Keratinocyte (primary cell): ENCODE data around the gene BEGAIN. TPM values are rescaled to one million over a fixed set of nuclear protein-coding genes. Genes with fewer than 3 reads are reported as not detected.

Experiments used
- DNase-seq: peaks from one replicate; pipeline ENCODE4 v3.0.0-alpha.2; 2011; ENCODE audit warnings: low read depth, missing footprints, low spot score
- FAIRE-seq: peaks from 2 replicates; lab custom pipeline; 2011; peaks lifted over from hg19 to GRCh38; lab: Jason Lieb, UNC
- H2AFZ ChIP-seq: 2 replicates; pipeline ENCODE4 v1.6.0; 2012; ENCODE audit warnings: low read length, control low read depth, inconsistent platforms; ENCODE audit not compliant: control insufficient read depth
- H3K27ac ChIP-seq: 2 replicates; pipeline ENCODE4 v1.5.1; 2011; ENCODE audit warnings: low read length; ENCODE audit not compliant: control insufficient read depth, insufficient read depth
- H3K27me3 ChIP-seq: 3 replicates; pipeline ENCODE4 v1.6.0; 2011; ENCODE audit warnings: low read length; ENCODE audit not compliant: control insufficient read depth, insufficient read depth; ENCODE audit errors: extremely low read depth
- H3K36me3 ChIP-seq, 2 experiments: 2 replicates in 1 of 2; 3 replicates in 1 of 2; pipeline ENCODE4 v1.5.1; 2011; ENCODE audit warnings: low read length in 2 of 2, mild to moderate bottlenecking in 1 of 2; ENCODE audit not compliant: control insufficient read depth in 2 of 2, insufficient read depth in 2 of 2; ENCODE audit errors: extremely low read depth in 1 of 2
- H3K4me1 ChIP-seq: 3 replicates; pipeline ENCODE4 v1.5.1; 2011; ENCODE audit warnings: low read length; ENCODE audit not compliant: control insufficient read depth, insufficient read depth; ENCODE audit errors: extremely low read depth
- H3K4me2 ChIP-seq: 3 replicates; pipeline ENCODE4 v1.6.0; 2011; ENCODE audit warnings: low read depth, low read length; ENCODE audit not compliant: control insufficient read depth, insufficient read depth; ENCODE audit errors: extremely low read depth
- H3K4me3 ChIP-seq, 3 experiments: fragments of 200-600 bp in 1 of 3; sonication (generic) in 1 of 3; 2 replicates in 2 of 3; 3 replicates in 1 of 3; pipeline ENCODE4 v1.5.1; 2011 to 2016; ENCODE audit warnings: low read length in 3 of 3, mild to moderate bottlenecking in 3 of 3, control low read depth in 2 of 3, inconsistent platforms in 1 of 3, low read depth in 1 of 3, mixed read lengths in 1 of 3, mixed run types in 1 of 3, moderate library complexity in 1 of 3; ENCODE audit not compliant: control insufficient read depth in 2 of 3, insufficient read depth in 2 of 3; ENCODE audit errors: extremely low read depth in 1 of 3
- H3K79me2 ChIP-seq: 2 replicates; pipeline ENCODE4 v1.6.0; 2012; ENCODE audit warnings: low read length; ENCODE audit not compliant: control insufficient read depth, insufficient read depth
- H3K9ac ChIP-seq: 3 replicates; pipeline ENCODE4 v1.6.0; 2011; ENCODE audit warnings: low read length; ENCODE audit not compliant: control insufficient read depth, insufficient read depth; ENCODE audit errors: extremely low read depth
- H3K9me1 ChIP-seq: 3 replicates; pipeline ENCODE4 v1.6.0; 2011; ENCODE audit warnings: low read length; ENCODE audit not compliant: control insufficient read depth, insufficient read depth; ENCODE audit errors: extremely low read depth
- H3K9me3 ChIP-seq: 2 replicates; pipeline ENCODE4 v1.5.1; 2012; ENCODE audit warnings: low read depth, low read length; ENCODE audit not compliant: control insufficient read depth
- H4K20me1 ChIP-seq: 3 replicates; pipeline ENCODE4 v1.6.0; 2011; ENCODE audit warnings: low read length; ENCODE audit not compliant: control insufficient read depth, insufficient read depth; ENCODE audit errors: extremely low read depth
- EZH2 ChIP-seq: IDR thresholded peaks from one replicate; pipeline ENCODE4 v1.6.1; 2012; ENCODE audit warnings: inconsistent platforms, mild to moderate bottlenecking, low read length, moderate library complexity
- dilution Hi-C: fragments of 300-500 bp; cut with MboI; formaldehyde crosslinking; loops from one replicate; pipeline ENCODE4 v1.7.0; 2020; ENCODE audit warnings: low sequenced_read_pairs; ENCODE audit not compliant: extremely low pct_ligation_motif_present
- polyA plus RNA-seq, 5 experiments: library from polyadenylated mRNA; depleted of rRNA in 3 of 5; stranded (reverse) in 3 of 5; stranded (forward) in 1 of 5; unstranded in 1 of 5; fragments of >200 nt; gene quantifications; 1 replicate in 1 of 5; 2 replicates in 3 of 5; 3 replicates in 1 of 5; pipeline versions ENCODE4 v1.2.1 to v1.2.3, GENCODE V29; 2011 to 2012; ENCODE audit warnings: missing spikeins in 2 of 5, low read depth in 1 of 5, low replicate concordance in 1 of 5
- small RNA-seq, 3 experiments: library from RNA; depleted of rRNA; stranded (forward); fragments of <200 nt; gene quantifications; one replicate each; pipeline ENCODE3, GENCODE V24; 2012; ENCODE audit warnings: low read depth in 3 of 3, low replicate concordance in 1 of 3; ENCODE audit not compliant: insufficient read length in 3 of 3
- TF ChIP-seq, protein P1 (sequence below), 3 experiments: IDR thresholded peaks in 1 of 3; conservative IDR thresholded peaks in 1 of 3; optimal IDR thresholded peaks in 1 of 3; 2 replicates in 2 of 3; 3 replicates in 1 of 3; pipeline versions ENCODE3 to v1.5.1; 2011; ENCODE audit warnings: low read length in 3 of 3, mild to moderate bottlenecking in 3 of 3, moderate library complexity in 2 of 3, control low read depth in 1 of 3, inconsistent platforms in 1 of 3; ENCODE audit not compliant: insufficient read depth in 2 of 3; ENCODE audit errors: extremely low read depth in 1 of 3

Gene BEGAIN
- polyA plus RNA-seq, 1 donor (not counting 4 experiments of a cell fraction or from before 2014, with no cell fraction given) = 0.25 TPM

DNA sequence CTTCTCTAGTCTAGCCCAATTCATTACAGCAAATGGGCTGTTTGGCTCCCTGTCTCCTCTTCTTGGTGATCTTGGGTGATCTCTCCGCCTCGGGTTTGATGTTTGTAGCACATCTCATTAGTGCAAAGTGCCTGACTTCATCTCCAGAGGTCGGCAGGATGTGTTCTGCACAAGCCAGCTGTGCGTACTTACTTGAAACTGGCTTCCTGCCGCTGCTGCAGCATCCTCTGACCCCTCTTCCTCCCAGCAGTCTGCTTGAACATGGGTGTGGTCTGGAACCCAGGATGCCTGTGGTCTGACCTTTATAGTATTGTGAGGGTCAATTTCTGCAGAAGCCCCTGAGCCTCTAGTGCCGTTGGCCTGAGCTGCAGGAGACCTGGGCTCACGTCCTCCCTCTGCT lies 99.2 kb downstream of the BEGAIN start:
- FAIRE-seq (no peak), DNase-seq (no peak)
- Histone ChIP-seq H4K20me1 (peaks cover 5% of the 10 kb centered on the region), H3K79me2 (no peaks in the 10 kb centered on the region), H3K36me3 (no peaks in the 10 kb centered on the region), H3K4me1 (no peaks in the 10 kb centered on the region), H3K27me3 (no peaks in the 10 kb centered on the region), H3K4me2 (no peak overlapping the region), H3K9me1 (no peaks in the 10 kb centered on the region), H3K27ac (no peak overlapping the region), H2AFZ (no peak overlapping the region), H3K9me3 (no peaks in the 10 kb centered on the region), H3K9ac (no peak overlapping the region), H3K4me3 (no peak overlapping the region)
- TF ChIP-seq, protein P1, sequence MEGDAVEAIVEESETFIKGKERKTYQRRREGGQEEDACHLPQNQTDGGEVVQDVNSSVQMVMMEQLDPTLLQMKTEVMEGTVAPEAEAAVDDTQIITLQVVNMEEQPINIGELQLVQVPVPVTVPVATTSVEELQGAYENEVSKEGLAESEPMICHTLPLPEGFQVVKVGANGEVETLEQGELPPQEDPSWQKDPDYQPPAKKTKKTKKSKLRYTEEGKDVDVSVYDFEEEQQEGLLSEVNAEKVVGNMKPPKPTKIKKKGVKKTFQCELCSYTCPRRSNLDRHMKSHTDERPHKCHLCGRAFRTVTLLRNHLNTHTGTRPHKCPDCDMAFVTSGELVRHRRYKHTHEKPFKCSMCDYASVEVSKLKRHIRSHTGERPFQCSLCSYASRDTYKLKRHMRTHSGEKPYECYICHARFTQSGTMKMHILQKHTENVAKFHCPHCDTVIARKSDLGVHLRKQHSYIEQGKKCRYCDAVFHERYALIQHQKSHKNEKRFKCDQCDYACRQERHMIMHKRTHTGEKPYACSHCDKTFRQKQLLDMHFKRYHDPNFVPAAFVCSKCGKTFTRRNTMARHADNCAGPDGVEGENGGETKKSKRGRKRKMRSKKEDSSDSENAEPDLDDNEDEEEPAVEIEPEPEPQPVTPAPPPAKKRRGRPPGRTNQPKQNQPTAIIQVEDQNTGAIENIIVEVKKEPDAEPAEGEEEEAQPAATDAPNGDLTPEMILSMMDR (optimal IDR thresholded peaks at IDR 0.05 in 1 of 3, IDR thresholded peaks at IDR 0.05 in 1 of 3, conservative IDR thresholded peaks at IDR 0.05 in 1 of 3; ENCODE audit: extremely low read depth in 1 of 3, insufficient read depth in 2 of 3, low read length in 3 of 3) = no peak
- TF ChIP-seq EZH2 = no peak
- dilution Hi-C loops = no loop called here

DNA sequence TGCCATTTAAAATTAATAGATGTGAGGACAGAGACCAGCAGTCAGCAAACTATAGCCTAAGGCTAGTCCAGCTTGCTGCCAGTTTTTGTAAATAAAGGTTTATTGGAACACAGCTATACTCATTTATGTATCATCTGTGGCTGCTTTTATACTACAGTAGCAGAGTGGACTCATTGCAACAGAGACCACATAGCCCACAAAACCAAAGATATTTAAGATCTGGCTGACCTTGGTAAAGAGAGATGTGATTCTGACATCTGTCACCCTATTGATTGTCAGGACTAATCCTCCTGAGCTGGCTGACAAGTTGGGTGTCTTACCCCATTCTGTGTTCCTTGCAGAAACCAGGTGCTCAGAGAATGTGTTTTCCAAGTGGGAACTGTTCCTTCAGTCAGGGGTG lies 99.9 kb downstream of the BEGAIN start:
- DNase-seq (no peak), FAIRE-seq (no peak)

More for the DNA sequence above, 99.9 kb downstream of the BEGAIN start:
- dilution Hi-C loops = no loop called here
- no peaks in the 10 kb centered on the region for H3K79me2 ChIP-seq
- peaks cover 5% of the 10 kb centered on the region for H4K20me1 ChIP-seq
- no peak overlapping the region for H3K4me2 ChIP-seq
- no peak overlapping the region for H3K4me3 ChIP-seq
- H3K4me1 ChIP-seq = no peaks in the 10 kb centered on the region
- H3K9ac ChIP-seq = no peak overlapping the region
- H3K27ac ChIP-seq = no peak overlapping the region
- no peak overlapping the region for H2AFZ ChIP-seq
- H3K9me3 ChIP-seq = no peaks in the 10 kb centered on the region
- no peaks in the 10 kb centered on the region for H3K9me1 ChIP-seq
- H3K36me3 ChIP-seq = no peaks in the 10 kb centered on the region
- H3K27me3 ChIP-seq = no peaks in the 10 kb centered on the region
- TF ChIP-seq EZH2 = no peak
- TF ChIP-seq, protein P1 (optimal IDR thresholded peaks at IDR 0.05 in 1 of 3, IDR thresholded peaks at IDR 0.05 in 1 of 3, conservative IDR thresholded peaks at IDR 0.05 in 1 of 3; ENCODE audit: extremely low read depth in 1 of 3, insufficient read depth in 2 of 3, low read length in 3 of 3) = no peak

Small RNAs within 50 kb of the gene (small RNA-seq; reads per million reads assigned to genes)
- 0 reads per million in 3 experiments for gene RN7SKP92

Other genes with a start within 250 kb of the BEGAIN start
- gene WDR25, start 210.9 kb downstream of the BEGAIN start, polyA plus RNA-seq = 5.4 to 6.5 TPM (median 5.8 TPM) in 3 replicates
- not detected in 3 replicates for gene DLK1, start 139.5 kb upstream of the BEGAIN start, polyA plus RNA-seq
- gene MEG3, start 238.7 kb upstream of the BEGAIN start, polyA plus RNA-seq = 2.7 to 6.2 TPM (median 5.6 TPM) in 3 replicates